ENCODE results near the gene ATG2B. TPM values are rescaled to one million over a fixed set of nuclear protein-coding genes. Genes with fewer than 3 reads are reported as not detected.

Gene ATG2B
- total and polyA plus RNA-seq, 10 of the 15 experiments (the other 5 are each of a cell fraction or from before 2014, with no cell fraction given) = 0.84 to 15.4 (median 9.9) TPM

- H2AFZ ChIP-seq (ENCODE audit: control insufficient read depth, low read depth, low read length) = no peak overlapping the region
- ATAC-seq (no peak), DNase-seq (ENCODE audit: low read depth, low spot score) (no peak), FAIRE-seq (no peak)
- intact Hi-C loops (cut with micrococcal nuclease; ENCODE audit: unreplicated experiment) = no loop called here
- H3K79me2 ChIP-seq (ENCODE audit: control insufficient read depth, insufficient read depth, low read length) = no peaks in the 10 kb centered on the region
- no peaks in the 10 kb centered on the region for H3K27me3 ChIP-seq (replicated peaks in 1 of 2; ENCODE audit: control insufficient read depth in 2 of 2, insufficient read depth in 2 of 2, low read length in 1 of 2)
- ChIA-PET CTCF (no interaction called here), SMC1A (ENCODE audit: uncharacterized antibody, unreplicated experiment) (no interaction called here), RAD21 (ENCODE audit: unreplicated experiment) (no interaction called here), POLR2A (no interaction called here)
- H4K20me1 ChIP-seq (ENCODE audit: control insufficient read depth, insufficient read depth) = no peaks in the 10 kb centered on the region
- H3K4me1 ChIP-seq (ENCODE audit: control insufficient read depth, insufficient read depth, low read length) = no peaks in the 10 kb centered on the region
- no TSS peak for BruUV-seq (replicated peaks)
- no peak for TF ChIP-seq ZBTB40 (IDR thresholded peaks at IDR 0.05; ENCODE audit: borderline replicate concordance)
- no peaks in the 10 kb centered on the region for H3K9me3 ChIP-seq (replicated peaks; ENCODE audit: control insufficient read depth, insufficient read depth, low read length)
- in situ Hi-C loops (cut with MboI) = no loop called here
- no peak overlapping the region for H3K4me2 ChIP-seq (ENCODE audit: control insufficient read depth, insufficient read depth)
- no peak overlapping the region for H3K27ac ChIP-seq (ENCODE audit: control insufficient read depth, insufficient read depth)
- H3K36me3 ChIP-seq (ENCODE audit: control insufficient read depth in 2 of 2, insufficient read depth in 2 of 2, low read length in 1 of 2) = peaks cover 0 to 2% of the 10 kb centered on the region in 2 experiments; a peak in 1 of 4 replicates
- no peak overlapping the region for H3K9ac ChIP-seq (ENCODE audit: control insufficient read depth, insufficient read depth, low read length)
- no peak overlapping the region for H3K4me3 ChIP-seq
- WGBS (ENCODE audit: insufficient coverage, insufficient replicate concordance, low lambda C conversion rate, missing lambda C conversion rate) = 94% methylated on average over 3 of the region's 3 CpGs
These were observed 47.1 kb downstream of the ATG2B start for GRCh38 chr14:96316087-96316486.

- H2AFZ ChIP-seq (ENCODE audit: control insufficient read depth, low read depth, low read length) = no peak overlapping the region
- no peaks in the 10 kb centered on the region for H3K9me3 ChIP-seq (replicated peaks; ENCODE audit: control insufficient read depth, insufficient read depth, low read length)
- H3K4me3 ChIP-seq = no peak overlapping the region
- ATAC-seq (no peak), DNase-seq (ENCODE audit: low read depth, low spot score) (no peak), FAIRE-seq (no peak)
- ChIA-PET POLR2A (no interaction called here), CTCF (interaction anchor here (2.0 kb wide), 1 partner anchor 13 kb away, joined by 6 read pairs; no protein-coding TSS in a partner anchor), RAD21 (ENCODE audit: unreplicated experiment) (no interaction called here), SMC1A (ENCODE audit: uncharacterized antibody, unreplicated experiment) (interaction anchor here (0.7 kb wide), 1 partner anchor 769 kb away, joined by 3 read pairs; no protein-coding TSS in a partner anchor)
- TF ChIP-seq EGR1 (IDR thresholded peaks at IDR 0.05; ENCODE audit: borderline replicate concordance in 1 of 2, low read depth in 2 of 2, low read length in 2 of 2) (no peak), PAX5 (IDR thresholded peaks at IDR 0.05; ENCODE audit: borderline replicate concordance, low read depth, low read length) (no peak), TCF3 (IDR thresholded peaks at IDR 0.05; ENCODE audit: borderline replicate concordance, insufficient read depth, low read depth, low read length) (no peak), SMC3 (IDR thresholded peaks at IDR 0.05; ENCODE audit: borderline replicate concordance, low read length) (no peak), CHD2 (IDR thresholded peaks at IDR 0.05; ENCODE audit: borderline replicate concordance, low read depth, low read length) (no peak), POU2F2 (IDR thresholded peaks at IDR 0.05; ENCODE audit: borderline replicate concordance, low read depth, low read length) (no peak), JUNB (IDR thresholded peaks at IDR 0.05) (no peak), EED (IDR thresholded peaks at IDR 0.05; ENCODE audit: low read depth) (no peak)
- H3K9ac ChIP-seq (ENCODE audit: control insufficient read depth, insufficient read depth, low read length) = no peak overlapping the region
- H3K36me3 ChIP-seq (ENCODE audit: control insufficient read depth in 2 of 2, insufficient read depth in 2 of 2, low read length in 1 of 2) = peaks cover 0 to 15% of the 10 kb centered on the region in 2 experiments; a peak in 3 of 4 replicates
- no peaks in the 10 kb centered on the region for H3K79me2 ChIP-seq (ENCODE audit: control insufficient read depth, insufficient read depth, low read length)
- H4K20me1 ChIP-seq (ENCODE audit: control insufficient read depth, insufficient read depth) = no peaks in the 10 kb centered on the region
- no peaks in the 10 kb centered on the region for H3K27me3 ChIP-seq (replicated peaks in 1 of 2; ENCODE audit: control insufficient read depth in 2 of 2, insufficient read depth in 2 of 2, low read length in 1 of 2)
- intact Hi-C loops (cut with micrococcal nuclease; ENCODE audit: unreplicated experiment) (no loop called here), in situ Hi-C loops (cut with MboI) (no loop called here)
- WGBS (ENCODE audit: insufficient coverage, insufficient replicate concordance, low lambda C conversion rate, missing lambda C conversion rate) = 96% methylated on average over 6 of the region's 6 CpGs
- no TSS peak for BruUV-seq (replicated peaks)
- no peaks in the 10 kb centered on the region for H3K4me1 ChIP-seq (ENCODE audit: control insufficient read depth, insufficient read depth, low read length)
- H3K27ac ChIP-seq (ENCODE audit: control insufficient read depth, insufficient read depth) = no peak overlapping the region
- no peak overlapping the region for H3K4me2 ChIP-seq (ENCODE audit: control insufficient read depth, insufficient read depth)
These were observed 52.2 kb downstream of the ATG2B start for GRCh38 chr14:96310906-96311305.
